GOT3 (cell line): Measurements from ENCODE around the gene REM1.
"Not testable (repeated sequence)": the region's sequence is repeated elsewhere in the genome, so short reads cannot be mapped to it uniquely, and the experiment has no call there.

ENCODE experiments used
- DNase-seq: peaks from one replicate; lab custom pipeline; 2025; ENCODE audit warnings: mixed read lengths; lab: John Stamatoyannopoulos, UW

The REM1 gene

DNA sequence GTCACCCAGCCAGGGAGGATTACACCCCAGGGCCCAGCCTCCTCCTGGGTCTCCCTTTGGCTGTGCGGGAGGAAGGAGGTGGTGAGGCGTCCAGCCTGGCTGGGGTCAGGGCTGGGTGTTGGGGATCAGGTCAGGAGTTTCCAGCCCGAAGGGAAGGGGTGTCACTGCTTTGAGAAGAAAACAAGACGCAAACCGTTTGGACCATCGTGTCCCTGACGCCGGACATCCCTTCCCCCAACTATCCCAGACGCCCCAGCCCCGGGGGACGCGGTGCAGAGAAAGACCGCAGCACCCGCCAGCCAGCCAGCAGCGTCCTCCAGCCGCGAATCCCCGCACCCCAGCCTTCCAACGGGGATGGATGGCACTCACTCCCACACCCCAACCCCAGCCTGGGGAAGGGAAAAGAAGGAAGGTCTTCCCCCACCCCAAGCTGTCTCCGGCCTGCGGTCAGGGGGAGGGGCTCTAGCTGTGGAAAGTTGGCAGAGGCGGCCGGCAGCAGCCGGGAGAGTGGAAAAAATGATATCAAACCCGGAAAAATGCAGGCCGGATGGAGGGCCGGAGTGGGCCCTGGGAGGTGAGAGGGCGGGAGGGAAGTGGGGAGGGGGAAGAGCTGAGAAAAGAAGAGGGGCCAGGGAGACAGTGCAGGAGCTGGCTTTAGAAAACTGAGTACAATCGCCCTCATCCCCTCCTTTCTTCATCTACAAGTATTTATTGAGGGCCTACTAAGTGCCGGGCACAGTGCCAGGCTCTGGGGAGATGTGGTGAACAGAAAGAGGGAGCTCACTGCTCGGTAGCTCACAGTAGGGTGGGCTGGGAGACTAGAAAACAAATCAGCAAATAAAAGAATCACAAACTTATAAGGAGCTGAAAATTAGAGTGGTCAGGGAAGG, 10.6 kb downstream of the REM1 start:
- no peak for DNase-seq

DNA sequence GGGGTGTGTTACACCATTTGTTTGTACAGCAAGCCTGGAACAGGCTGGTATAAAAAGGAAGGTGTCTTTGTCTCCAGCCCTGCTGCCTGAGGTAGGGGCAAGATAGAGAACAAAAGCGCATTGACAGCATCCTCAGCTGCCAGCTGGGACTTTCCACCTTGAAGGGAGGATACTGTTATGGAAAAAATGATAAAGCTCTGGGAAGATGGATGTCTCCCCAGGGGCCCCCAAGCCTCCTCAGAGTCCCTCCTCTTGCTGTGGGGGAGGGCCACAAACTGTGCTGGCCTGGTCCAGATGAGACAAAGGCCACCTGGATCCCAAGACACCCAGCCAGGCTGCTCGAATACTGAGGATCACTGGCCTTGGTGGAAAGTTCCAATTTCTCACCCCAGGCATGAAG, 13.0 kb downstream of the REM1 start:
- no peak for DNase-seq

DNA sequence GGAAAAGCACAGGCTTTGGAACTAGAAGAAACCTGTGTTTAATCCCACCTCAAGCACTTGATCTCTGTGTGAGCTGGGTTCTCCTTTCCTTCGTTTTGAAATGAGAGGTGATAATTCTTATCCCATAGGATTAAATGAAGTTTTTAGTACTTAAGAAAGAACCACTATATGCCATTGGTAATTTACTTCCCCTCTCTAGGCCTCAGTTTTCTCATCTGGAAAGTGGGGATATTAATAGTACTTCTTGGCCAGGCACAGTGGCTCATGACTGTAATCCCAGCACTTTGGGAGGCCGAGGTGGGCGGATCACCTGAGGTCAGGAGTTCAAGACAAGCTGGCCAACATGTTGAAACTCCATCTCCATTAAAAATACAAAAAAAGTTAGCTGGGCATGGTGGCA, 14.1 kb downstream of the REM1 start:
- DNase-seq = no peak

DNA sequence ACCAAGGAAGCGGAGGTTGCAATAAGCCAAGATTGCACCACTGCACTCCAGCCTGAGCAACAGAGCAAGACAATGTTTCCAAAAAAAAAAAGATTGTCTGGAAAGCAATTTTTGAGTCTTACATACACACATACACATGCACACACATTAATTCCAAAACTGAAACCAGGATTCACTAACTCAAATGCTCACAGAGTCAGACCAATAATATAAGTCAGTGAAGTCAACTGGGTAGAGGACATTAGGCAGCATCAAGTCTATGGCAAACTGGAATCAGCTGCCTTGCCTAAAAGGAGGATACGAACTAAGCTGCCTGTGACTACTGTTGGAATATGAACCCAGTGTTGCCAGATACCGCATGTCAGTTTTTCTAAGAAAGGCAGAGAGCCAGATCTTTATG, 15.7 kb downstream of the REM1 start:
- no peak for DNase-seq

DNA sequence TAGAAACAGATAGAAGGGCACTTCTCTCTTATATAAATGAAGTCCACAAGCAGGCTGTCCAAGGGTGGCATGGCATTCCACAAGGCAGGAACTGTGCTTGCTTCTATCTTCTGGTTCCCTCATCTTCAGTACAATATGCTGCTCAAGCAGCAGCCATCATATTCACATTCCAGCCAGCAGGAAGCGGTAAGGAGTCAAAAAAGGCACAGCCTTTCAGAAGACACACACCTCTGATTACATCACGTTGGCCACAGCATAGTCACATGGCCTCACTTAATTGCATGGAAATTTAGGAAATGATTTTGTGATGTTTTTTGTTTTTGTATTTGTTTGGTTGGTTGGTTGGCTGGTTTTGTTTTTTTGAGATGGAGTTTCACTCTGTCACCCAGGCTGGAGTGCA, 19.0 kb downstream of the REM1 start:
- DNase-seq = no peak

DNA sequence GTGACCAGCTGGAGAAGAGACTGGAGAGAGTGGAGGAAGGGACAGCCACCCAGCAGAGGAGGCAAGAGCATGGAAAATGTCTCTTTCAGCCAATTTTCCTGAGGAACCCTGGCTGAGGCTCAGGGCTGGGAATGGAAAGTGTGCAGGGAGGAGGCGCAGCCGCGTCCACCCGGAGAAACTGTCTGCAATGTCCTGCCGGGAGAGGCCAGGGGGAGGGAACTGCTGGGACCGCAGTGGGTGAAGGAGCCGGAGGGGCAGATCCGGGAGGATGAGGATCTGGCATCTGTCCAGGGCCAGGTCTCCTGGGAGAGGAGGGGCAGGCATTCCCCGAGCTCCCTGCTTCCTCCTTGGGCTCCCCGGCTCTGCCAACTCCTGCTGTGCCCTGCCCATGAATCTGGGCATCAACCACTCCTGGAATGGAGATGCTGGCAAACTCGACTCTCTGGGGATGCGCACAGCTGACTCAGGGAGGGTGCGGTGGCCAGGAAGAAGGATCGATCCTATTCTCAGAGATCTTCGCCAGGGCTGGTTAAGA, 21.7 kb downstream of the REM1 start:
- DNase-seq = peak; percentile 82

DNA sequence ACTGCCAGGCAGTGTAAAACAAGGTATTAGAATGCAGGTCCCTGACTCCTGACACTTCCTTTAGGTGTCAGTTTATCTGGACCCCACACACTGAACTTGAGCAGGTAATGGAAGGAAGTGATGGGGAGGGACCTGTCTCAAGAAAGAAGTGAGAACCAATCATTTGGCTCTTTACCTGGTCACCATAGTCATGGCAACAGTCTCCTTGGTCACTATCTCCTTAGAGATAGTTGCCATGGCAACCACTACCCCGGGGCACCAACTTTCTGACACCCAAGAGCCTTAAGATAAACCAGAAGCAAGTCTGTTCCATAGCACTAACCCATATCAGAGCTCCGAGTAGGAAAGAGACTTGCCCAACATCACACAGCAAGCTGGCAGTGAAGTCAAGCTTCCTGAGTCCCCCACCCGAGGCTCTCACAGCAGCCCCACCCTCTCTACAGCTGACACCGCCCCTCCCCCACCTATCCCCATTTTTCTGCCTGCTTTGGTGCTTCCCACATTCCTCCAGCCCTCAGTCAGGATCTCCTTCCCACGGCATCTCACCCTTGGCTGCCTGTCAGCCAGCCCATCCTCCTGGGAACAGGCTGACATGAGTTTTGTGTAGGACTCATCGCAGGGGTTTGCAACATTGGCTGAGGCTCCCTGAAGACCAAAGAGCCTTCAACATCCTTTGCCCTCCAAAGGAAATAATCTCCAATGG, 22.9 kb downstream of the REM1 start:
- peak; percentile 50 for DNase-seq

DNA sequence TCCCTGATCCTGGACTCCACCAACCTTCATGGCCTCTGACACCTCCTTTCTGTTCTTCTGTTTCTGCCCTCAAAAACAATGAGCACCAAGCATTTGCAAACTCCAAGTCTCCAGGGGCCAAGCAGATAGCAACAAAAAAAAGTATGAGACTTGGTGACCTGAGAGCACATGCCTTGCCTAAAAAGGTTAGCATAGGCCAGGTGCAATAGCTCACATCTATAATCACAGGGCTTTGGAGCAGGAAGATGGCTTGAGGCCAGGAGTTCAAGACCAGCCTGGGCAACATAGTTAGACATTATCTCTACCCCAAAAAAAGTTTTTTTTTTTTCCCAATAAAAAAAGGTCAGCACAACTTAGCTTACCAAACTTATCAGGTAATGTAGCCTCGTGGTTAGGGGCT, 25.4 kb downstream of the REM1 start:
- no peak for DNase-seq

DNA sequence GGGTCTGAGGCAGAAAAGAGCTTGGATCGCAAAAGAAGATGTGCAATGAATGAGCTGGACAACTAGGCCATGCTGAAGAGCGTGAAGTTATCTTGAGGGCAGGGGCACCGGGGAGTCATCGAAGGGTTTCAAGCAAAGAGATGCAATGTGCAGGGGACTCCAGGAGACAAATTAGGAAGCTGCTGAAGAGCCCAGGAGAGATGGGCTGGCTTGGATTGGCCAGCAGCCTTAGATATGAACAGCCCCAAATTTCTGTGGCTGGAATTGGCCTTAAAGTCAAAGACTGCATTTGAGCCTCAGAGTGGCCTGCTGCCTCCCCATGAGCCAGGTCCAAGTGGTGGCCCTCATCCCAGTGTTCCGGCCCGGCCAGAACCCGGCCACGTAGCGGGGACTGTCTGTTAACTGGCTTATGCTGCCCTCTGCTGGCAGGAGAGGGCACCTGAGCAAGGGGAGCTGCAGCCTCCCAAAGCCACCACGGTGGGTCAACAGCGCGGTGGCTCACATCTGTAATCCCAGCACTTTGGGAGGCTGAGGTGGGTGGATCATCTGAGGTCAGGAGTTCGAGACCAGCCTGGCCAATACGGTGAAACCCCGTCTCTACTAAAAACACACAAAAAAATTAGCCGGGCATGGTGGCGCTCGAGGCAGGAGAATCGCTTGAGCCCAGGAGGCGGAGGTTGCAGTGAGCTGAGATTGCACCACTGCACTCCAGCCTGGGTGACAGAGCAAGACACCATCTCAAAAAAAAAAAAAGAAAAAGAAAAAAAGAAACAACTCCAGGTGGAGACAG, 28.0 kb downstream of the REM1 start:
- peak; percentile 59 for DNase-seq

DNA sequence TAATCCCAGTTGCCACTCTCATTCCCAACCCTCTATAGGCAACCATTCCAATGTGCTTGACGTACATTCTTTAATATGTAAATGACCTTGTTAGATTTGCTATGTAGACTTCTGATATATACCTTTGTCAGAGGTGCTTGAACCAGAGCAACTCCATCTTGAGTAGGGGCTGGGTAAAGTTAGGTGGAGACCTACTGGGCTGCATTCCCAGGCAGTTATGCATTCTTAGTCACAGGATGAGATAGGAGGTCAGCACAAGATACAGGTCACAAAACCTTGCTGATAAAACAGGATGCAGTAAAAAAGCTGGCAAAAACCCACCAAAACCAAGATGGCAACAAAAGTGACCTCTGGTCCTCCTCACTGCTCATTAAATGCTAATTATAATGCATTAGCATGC, 30.8 kb downstream of the REM1 start:
- DNase-seq = no peak

DNA sequence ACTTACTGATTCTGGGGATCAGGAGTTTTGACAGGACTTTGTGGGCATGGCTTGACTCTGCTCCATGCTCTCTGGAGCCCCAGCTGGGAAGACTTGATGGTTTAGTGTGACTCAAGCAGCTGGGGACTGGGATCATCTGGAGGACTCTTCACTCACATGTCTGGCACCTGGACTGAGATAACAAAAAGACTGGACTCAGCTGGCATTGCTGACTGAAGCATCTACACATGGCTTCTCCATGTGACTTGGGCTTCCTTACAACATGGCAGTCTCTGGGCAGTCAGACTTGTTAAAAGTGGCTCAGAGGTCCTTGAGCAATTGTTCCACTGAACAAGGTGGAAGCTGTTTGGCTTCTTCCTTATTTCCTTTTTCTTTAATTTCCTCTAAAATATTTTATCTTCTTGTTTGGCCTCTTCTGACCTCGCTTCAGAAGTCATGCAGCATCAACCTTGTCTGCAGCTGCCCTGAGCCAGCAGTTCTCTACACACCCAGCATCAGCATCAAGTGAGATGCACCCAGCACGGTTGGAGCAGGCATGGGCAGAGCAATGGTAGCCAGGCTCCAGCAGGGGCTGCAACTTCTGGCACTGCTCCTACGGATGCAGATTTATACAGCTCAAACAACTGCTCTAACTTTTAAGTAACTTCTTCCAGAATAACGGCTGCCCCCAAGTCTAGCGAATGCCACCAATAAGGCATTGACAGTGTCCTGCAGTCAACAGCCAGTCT, 33.6 kb downstream of the REM1 start:
- DNase-seq = no peak

DNA sequence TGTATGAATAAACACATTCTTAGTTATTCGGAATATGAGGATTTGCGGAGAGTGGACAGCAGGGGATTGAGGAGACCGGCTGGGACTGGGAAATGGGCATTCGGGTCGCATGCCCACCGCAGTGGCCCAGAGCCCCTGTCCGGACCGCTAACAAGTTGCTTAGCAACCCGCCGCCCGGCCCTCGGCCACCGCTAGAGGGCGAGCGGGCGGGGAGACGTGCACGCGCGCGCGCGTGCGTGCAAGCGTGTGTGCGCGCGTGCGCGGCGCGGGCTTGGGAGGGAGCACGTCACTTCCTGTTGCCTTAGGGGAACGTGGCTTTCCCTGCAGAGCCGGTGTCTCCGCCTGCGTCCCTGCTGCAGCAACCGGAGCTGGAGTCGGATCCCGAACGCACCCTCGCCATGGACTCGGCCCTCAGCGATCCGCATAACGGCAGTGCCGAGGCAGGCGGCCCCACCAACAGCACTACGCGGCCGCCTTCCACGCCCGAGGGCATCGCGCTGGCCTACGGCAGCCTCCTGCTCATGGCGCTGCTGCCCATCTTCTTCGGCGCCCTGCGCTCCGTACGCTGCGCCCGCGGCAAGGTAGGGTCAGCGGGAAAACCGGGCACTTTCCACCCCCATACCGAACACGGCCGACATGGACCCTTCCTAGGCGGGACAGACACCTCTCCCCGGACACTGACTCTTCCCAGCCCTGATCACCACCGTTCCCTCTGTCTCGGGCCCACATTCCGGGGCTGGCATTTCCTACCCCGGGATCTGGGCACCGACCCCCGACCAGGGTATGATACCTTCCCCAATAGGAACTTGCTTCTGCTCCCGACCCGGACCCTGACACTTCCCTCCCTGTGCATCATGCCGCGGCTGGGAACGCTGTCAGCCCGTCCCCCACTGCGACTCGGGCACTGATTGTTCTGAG, 39.3 kb downstream of the REM1 start, which contains the start of gene HM13:
Gene HM13 (plus strand): TSS at position 289 of the 918 bp plus-strand sequence. CDS start 110 bp downstream, at position 399.
- DNase-seq = peak; percentile 78

DNA sequence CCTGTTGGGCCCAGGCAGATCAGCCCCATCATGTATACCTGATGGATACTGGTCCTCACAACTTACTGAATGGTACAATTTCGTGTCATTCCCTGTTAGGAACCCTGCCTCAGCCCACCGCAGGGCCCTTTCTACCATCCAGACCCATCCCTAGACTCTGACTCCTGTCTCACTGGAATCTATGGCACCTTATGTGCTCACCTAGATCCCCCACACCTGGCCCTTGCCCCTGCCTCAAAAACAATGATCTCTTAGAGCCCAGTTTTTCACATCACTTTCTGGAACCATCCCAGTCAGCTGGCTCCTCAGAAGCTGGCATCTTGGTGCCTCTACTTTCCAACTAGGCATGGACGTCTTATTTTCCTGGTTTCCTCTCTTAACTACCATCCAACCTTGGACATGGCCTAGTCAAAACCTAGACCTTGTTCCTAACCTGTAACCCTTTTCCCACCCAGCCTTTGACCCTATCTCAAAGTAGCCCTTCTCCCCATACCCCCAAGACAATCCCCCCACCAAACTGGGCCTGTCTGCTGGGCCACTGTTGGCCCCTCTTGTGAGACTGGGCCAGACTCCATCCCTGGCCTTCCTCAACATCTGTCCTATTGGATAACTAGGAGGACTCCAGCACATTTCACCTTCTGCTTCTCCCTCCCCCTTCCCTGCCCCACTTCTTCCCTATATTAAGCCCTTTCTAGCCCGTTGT, 40.1 kb downstream of the REM1 start:
- DNase-seq = no peak

DNA sequence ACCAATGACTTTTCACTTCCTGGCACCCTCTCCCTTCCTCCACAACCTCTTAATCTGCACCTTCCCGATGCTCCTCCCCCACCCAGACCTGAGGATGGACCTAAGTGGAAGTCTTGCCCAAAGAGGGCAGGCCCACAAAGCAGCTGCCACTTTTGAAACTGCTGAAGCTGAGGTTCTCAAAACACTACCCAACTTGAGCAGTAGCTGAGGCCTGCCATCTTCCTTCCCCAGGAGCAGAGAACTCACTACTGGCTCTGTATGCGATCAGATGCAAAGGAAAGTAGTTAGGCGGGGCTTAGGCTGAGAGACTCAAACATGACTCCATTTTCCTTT, 40.7 kb downstream of the REM1 start:
- no peak for DNase-seq

DNA sequence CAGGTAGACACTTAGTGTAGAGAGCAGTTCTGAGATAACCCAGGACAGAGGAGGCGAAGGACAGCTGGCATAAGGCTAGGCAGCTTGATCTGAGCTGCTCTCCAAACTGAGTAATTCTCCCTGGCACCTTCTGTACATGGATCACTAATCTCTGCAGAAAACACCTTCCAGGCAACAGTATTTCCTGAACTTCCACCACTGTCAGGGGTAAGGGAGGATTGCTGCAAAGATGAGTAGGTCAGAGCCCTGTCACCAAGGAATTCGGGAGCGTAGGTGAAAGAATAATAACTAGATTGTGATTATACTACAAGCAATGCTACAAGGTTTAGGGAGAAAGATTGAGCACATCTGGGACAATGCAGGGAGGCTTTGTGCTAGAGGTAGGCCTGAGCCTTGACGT, 41.1 kb downstream of the REM1 start:
- no peak for DNase-seq

DNA sequence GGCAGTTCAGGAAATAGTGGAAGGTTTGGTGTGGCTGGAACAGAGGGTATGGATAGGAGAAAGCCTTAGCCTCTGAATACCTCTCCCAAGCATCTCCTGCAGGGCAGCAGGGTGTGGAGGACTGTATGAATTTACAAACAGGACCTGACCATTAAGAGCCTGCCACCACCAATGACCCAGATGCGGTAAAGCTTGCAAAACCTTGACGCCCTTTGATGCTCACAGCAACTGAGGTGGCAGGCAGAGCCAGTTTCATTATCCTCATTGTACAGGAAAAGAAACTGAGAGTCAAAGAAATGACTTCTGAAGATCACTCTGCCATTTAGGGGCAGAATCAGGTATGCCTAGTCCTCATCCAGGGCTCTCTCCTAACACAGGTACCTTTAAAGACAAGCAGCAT, 41.6 kb downstream of the REM1 start:
- no peak for DNase-seq

DNA sequence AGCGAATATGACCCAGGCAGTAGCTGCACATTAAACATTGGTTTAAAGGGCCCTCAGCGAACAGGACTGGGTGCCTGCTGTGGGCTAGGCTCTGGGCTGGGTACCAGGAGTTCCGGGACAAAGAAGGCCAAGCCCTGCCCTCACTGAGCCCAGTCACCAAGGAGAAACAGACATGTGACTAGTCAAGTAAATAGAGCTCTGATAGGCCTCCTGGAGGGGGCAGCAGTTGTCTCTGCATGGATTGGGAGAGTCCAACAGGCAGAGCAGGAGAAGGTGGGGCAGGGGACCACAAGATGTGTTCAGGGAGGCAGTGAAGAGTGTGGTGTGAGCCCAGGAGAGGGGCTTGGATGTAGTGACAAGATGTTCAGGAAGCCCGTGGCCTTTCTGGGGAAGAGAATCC, 42.3 kb downstream of the REM1 start:
- DNase-seq = no peak

DNA sequence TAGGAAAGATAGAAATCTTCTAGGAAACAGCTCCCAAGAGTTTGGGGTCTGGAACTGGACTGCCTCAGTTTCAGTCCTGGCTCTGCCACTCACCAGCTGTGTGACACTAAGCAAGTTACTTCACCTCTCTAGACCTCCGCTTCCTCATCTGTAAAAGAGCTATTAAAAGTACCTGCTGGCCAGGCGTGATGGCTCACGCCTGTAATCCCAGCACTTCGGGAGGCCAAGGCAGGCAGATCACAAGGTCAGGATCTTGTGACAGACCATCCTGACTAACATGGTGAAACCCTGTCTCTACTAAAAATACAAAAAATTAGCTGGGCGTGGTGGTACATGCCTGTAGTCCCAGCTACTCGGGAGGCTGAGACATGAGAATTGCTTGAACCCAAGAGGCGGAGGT, 46.2 kb downstream of the REM1 start:
- DNase-seq = not testable (repeated sequence)

DNA sequence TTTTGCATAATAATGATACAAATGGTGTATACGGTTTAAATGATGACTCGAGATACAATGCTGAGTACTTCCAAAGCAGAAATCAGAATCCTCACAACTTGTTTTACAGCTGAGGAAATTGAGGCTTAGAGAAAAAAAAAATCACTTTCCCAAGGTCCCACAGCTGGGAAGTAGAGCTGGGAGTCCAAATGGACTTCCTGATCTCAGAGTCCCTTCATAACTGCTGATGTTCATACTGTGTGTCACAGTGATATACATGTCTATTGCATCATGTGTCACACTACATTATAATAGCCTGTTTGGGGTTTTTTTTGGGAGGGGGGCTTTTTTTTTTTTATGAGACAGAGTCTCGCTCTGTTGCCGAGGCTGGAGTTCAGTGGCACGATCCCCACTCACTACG, 47.6 kb downstream of the REM1 start:
- no peak for DNase-seq
